Right lobe of liver (tissue), 6 donors: Measurements from ENCODE around the gene TMEM225B. TPM values are rescaled to one million over a fixed set of nuclear protein-coding genes. Genes with fewer than 3 reads are reported as not detected.
"Not testable (repeated sequence)": the region's sequence is repeated elsewhere in the genome, so short reads cannot be mapped to it uniquely, and the experiment has no call there.

Experiments
- ATAC-seq, 4 donors: fragments of 200-7000 bp; cut with Tn5 transposase; one replicate each; pipeline ENCODE4 v1.9.1; 2020; ENCODE audit warnings: mild to moderate bottlenecking in 4 of 4, moderate library complexity in 4 of 4
- DNase-seq, 3 donors: peaks; one replicate each; pipeline ENCODE4 v3.0.0-alpha.2; 2020
- H3K27ac ChIP-seq, 3 donors: fragments of 200-600 bp; one replicate each; pipeline ENCODE4 v1.8.0; 2022
- H3K27me3 ChIP-seq, 2 donors: fragments of 200-600 bp; one replicate each; pipeline ENCODE4 v1.8.0; 2022
- H3K36me3 ChIP-seq, 4 donors: fragments of 200-600 bp; sonication (generic) in 1 of 4; one replicate each; pipeline versions ENCODE4 v1.5.1 to v1.8.0; 2017 to 2022; ENCODE audit warnings: control low read depth in 1 of 4
- H3K4me1 ChIP-seq, 4 donors: fragments of 200-600 bp; sonication (generic) in 1 of 4; one replicate each; pipeline versions ENCODE4 v1.5.1 to v1.8.0; 2017 to 2022; ENCODE audit warnings: control low read depth in 1 of 4
- H3K4me3 ChIP-seq, 3 donors: fragments of 200-600 bp; one replicate each; pipeline ENCODE4 v1.8.0; 2022
- H3K9me3 ChIP-seq, 4 donors: fragments of 200-600 bp; sonication (generic) in 1 of 4; one replicate each; pipeline versions ENCODE4 v1.5.1 to v1.8.0; 2017 to 2022; ENCODE audit warnings: control low read depth in 1 of 4
- CTCF ChIP-seq, 4 donors: fragments of 200-600 bp in 3 of 4; fragments of 450-650 bp in 1 of 4; IDR thresholded peaks; one replicate each; pipeline versions ENCODE4 v1.5.1 to v1.8.0; 2016 to 2022; ENCODE audit warnings: antibody characterized with exemption in 4 of 4, mild to moderate bottlenecking in 2 of 4
- POLR2A ChIP-seq: fragments of 450-650 bp; IDR thresholded peaks from one replicate; pipeline ENCODE4 v1.6.1; 2017; ENCODE audit warnings: antibody characterized with exemption, mild to moderate bottlenecking
- WGBS: methylation state at CpG from one replicate; pipeline ENCODE4 v1.1.6; 2018; ENCODE audit warnings: low coverage, low lambda C conversion rate; ENCODE audit not compliant: insufficient coverage; ENCODE audit errors: missing lambda C conversion rate; 5-methylcytosine and 5-hydroxymethylcytosine counted together
- intact Hi-C, 2 donors: fragments of 100-400 bp; cut with DNase I; formaldehyde crosslinking; loops; one replicate each; pipeline versions ENCODE4 v1.11.2 to v1.14.1; 2022
- total RNA-seq, 6 experiments: library from RNA; depleted of rRNA in 2 of 6; stranded (reverse); fragments of >200 nt in 2 of 6; fragmentation: NEBNext Ultra II Directional in 3 of 6; extraction: Animal tissue kit (Norgen Biotek cat#: 25700) in 3 of 6; gene quantifications; one replicate each; pipeline versions ENCODE4 v1.1.0 to v1.2.4, GENCODE V29; 2016 to 2023
- donor health status: DM: no; HTN: yes; CAD: no.
- donor health status: DM: no; HTN: no; CAD: no.
- donor health status: DM: no; HTN: no; CAD: no.
- donor health status: DM: no; HTN: yes; CAD: no.
- donor health status: DM: no; HTN: yes; CAD: no.

Gene TMEM225B
- total RNA-seq, 6 experiments from 2014 or later = 0.25 to 1.4 (median 0.29) TPM; not detected in 2

- H3K9me3 ChIP-seq = no peaks in the 10 kb centered on the region
- peaks cover 0 to 20% (median 0%) of the 10 kb centered on the region in 4 donors for H3K4me1 ChIP-seq
- WGBS = 100% methylated on average over 3 of the region's 20 CpGs
- no peak overlapping the region for H3K4me3 ChIP-seq
- ATAC-seq = no peak
- no peak overlapping the region for H3K27ac ChIP-seq
- no peaks in the 10 kb centered on the region for H3K27me3 ChIP-seq
- DNase-seq = no peak
- TF ChIP-seq CTCF (IDR thresholded peaks at IDR 0.05) (no peak), POLR2A (no peak)
- peaks cover 0 to 55% (median 24%) of the 10 kb centered on the region in 4 donors for H3K36me3 ChIP-seq
- intact Hi-C loops = no loop called here
These were observed 31.6 kb downstream of the TMEM225B start for GRCh38 chr7:99629643-99630042.

- TF ChIP-seq CTCF (IDR thresholded peaks at IDR 0.05) (peak in 2 of 4 donors; percentile 12 to 20), POLR2A (no peak)
- intact Hi-C loops = no loop called here
- no peak for DNase-seq
- WGBS = 54% methylated on average over 8 of the region's 9 CpGs
- no peak overlapping the region for H3K4me3 ChIP-seq
- peak overlapping the region in 1 of 3 donors; percentile 33 for H3K27ac ChIP-seq
- H3K9me3 ChIP-seq = no peaks in the 10 kb centered on the region
- ATAC-seq = peak; percentile 52 to 86 (median 60)
- H3K36me3 ChIP-seq = peaks cover 0 to 39% (median 14%) of the 10 kb centered on the region in 4 donors
- H3K27me3 ChIP-seq = no peaks in the 10 kb centered on the region
- peaks cover 0 to 22% (median 0%) of the 10 kb centered on the region in 4 donors for H3K4me1 ChIP-seq
These were observed 33.4 kb downstream of the TMEM225B start for GRCh38 chr7:99631295-99632109.

GRCh38 chr7:99637414-99637813 lies 39.3 kb downstream of the TMEM225B start:
- H3K36me3 ChIP-seq, intact Hi-C loops, DNase-seq, H3K27me3 ChIP-seq, H3K4me1 ChIP-seq, H3K27ac ChIP-seq, H3K4me3 ChIP-seq, H3K9me3 ChIP-seq, ATAC-seq: not testable (repeated sequence)
- 74% methylated on average over 2 of the region's 2 CpGs for WGBS

GRCh38 chr7:99638731-99639130 lies 40.7 kb downstream of the TMEM225B start:
- Histone ChIP-seq H3K36me3 (peaks cover 0 to 3% (median 0%) of the 10 kb centered on the region in 4 donors), H3K27me3 (no peaks in the 10 kb centered on the region), H3K4me1 (peaks cover 0 to 6% (median 0%) of the 10 kb centered on the region in 4 donors), H3K4me3 (no peak overlapping the region), H3K27ac (no peak overlapping the region), H3K9me3 (no peaks in the 10 kb centered on the region)
- DNase-seq = no peak
- ATAC-seq = no peak
- TF ChIP-seq CTCF (IDR thresholded peaks at IDR 0.05) (no peak), POLR2A (no peak)
- 98% methylated on average over 10 of the region's 23 CpGs for WGBS
- intact Hi-C loops = no loop called here

GRCh38 chr7:99639267-99639666 lies 41.2 kb downstream of the TMEM225B start:
- ATAC-seq (no peak), DNase-seq (no peak)
- peaks cover 0 to 6% (median 0%) of the 10 kb centered on the region in 4 donors for H3K4me1 ChIP-seq
- H3K4me3 ChIP-seq = no peak overlapping the region
- no peaks in the 10 kb centered on the region for H3K27me3 ChIP-seq
- no peak overlapping the region for H3K27ac ChIP-seq
- no peaks in the 10 kb centered on the region for H3K9me3 ChIP-seq
- TF ChIP-seq POLR2A (no peak), CTCF (IDR thresholded peaks at IDR 0.05) (no peak)
- intact Hi-C loops = no loop called here
- peaks cover 0 to 3% (median 0%) of the 10 kb centered on the region in 4 donors for H3K36me3 ChIP-seq
